ENCODE results near the gene NALCN. TPM values are rescaled to one million over a fixed set of nuclear protein-coding genes. Genes with fewer than 3 reads are reported as not detected.

The NALCN gene
- total RNA-seq, 2 donors from 2014 or later: 26.9 to 28.6 TPM

DNA sequence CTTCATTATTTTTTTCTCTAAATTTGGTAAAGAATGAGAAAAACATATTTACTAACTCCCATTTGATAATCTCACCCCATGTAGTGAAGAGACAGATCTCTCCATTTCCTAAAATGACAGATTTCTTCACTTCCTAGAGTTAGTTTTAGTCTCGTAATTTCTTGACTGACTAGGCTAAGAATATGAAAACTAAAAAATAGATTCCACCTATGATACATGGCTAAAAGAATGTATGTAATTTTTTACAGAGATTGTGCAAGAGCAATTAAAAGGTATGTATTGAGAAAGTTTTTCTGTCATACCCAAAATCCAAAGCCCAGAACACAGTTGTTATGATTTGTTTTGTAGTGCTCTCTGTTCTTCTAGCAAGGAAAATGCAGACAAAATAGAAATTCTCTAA, 9.5 kb downstream of the NALCN start:
- TF ChIP-seq, protein P1, sequence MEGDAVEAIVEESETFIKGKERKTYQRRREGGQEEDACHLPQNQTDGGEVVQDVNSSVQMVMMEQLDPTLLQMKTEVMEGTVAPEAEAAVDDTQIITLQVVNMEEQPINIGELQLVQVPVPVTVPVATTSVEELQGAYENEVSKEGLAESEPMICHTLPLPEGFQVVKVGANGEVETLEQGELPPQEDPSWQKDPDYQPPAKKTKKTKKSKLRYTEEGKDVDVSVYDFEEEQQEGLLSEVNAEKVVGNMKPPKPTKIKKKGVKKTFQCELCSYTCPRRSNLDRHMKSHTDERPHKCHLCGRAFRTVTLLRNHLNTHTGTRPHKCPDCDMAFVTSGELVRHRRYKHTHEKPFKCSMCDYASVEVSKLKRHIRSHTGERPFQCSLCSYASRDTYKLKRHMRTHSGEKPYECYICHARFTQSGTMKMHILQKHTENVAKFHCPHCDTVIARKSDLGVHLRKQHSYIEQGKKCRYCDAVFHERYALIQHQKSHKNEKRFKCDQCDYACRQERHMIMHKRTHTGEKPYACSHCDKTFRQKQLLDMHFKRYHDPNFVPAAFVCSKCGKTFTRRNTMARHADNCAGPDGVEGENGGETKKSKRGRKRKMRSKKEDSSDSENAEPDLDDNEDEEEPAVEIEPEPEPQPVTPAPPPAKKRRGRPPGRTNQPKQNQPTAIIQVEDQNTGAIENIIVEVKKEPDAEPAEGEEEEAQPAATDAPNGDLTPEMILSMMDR (IDR thresholded peaks at IDR 0.05): no peak
- Histone ChIP-seq H3K9me3 (no peaks in the 10 kb centered on the region), H3K36me3 (no peaks in the 10 kb centered on the region), H3K4me1 (ENCODE audit: control insufficient read depth in 1 of 2, low read depth in 2 of 2) (peaks cover 8 to 9% of the 10 kb centered on the region in 2 donors), H3K4me3 (no peak overlapping the region), H3K27ac (no peak overlapping the region), H3K27me3 (replicated peaks; ENCODE audit: insufficient read depth) (no peaks in the 10 kb centered on the region)
- DNase-seq (ENCODE audit: low spot score) (no peak), ATAC-seq (ENCODE audit: insufficient number of reproducible peaks, low FRiP score, low read depth) (no peak)

DNA sequence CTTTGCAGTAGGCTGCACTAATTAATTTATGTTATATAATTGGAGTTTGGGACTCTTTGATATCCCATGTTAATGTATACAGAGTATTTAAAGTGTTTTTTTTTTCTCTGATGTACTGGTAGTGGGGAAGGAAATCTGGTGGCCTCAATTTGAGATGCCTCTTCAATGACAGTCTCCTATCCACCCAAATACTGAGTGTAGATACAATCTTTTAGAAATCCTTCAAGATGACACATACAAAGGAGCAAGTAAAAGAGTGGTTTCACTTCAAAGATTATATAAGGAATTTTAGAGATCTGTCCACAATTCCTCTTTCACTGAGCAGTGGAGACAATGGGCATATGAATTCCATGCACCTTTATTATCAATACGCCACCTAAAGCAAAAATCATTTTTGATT, 15.1 kb downstream of the NALCN start:
- DNase-seq (ENCODE audit: low spot score) (no peak), ATAC-seq (ENCODE audit: insufficient number of reproducible peaks, low FRiP score, low read depth) (no peak)
- Histone ChIP-seq H3K27me3 (replicated peaks; ENCODE audit: insufficient read depth) (no peaks in the 10 kb centered on the region), H3K9me3 (no peaks in the 10 kb centered on the region), H3K4me3 (no peak overlapping the region), H3K36me3 (no peaks in the 10 kb centered on the region), H3K4me1 (ENCODE audit: control insufficient read depth in 1 of 2, low read depth in 2 of 2) (no peaks in the 10 kb centered on the region), H3K27ac (no peak overlapping the region)
- TF ChIP-seq, protein P1 (IDR thresholded peaks at IDR 0.05): no peak

DNA sequence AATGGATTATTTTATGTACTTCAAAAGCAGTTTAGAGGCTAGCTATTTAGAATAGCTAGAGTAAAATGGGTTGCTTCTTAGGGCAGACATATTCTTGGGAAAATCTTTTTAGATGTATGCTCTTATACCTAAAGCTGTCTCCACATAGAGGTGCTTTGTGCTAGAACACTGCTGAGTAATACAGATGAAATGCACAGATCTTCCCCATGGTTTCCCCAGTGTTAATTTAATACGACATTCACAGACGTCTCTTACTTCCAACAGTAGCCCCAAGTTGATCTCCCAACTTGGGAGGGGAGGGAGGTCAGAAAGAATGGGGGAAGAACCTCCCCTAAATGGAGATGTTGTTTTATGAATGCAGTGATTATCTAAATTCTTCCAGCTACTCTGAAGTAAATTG, 16.9 kb downstream of the NALCN start:
- Histone ChIP-seq H3K9me3 (no peaks in the 10 kb centered on the region), H3K4me3 (no peak overlapping the region), H3K36me3 (no peaks in the 10 kb centered on the region), H3K27ac (no peak overlapping the region), H3K4me1 (ENCODE audit: control insufficient read depth in 1 of 2, low read depth in 2 of 2) (peaks cover 0 to under 1% of the 10 kb centered on the region in 2 donors), H3K27me3 (replicated peaks; ENCODE audit: insufficient read depth) (no peaks in the 10 kb centered on the region)
- TF ChIP-seq, protein P1 (IDR thresholded peaks at IDR 0.05): no peak
- DNase-seq (ENCODE audit: low spot score): no peak
- no peak for ATAC-seq (ENCODE audit: insufficient number of reproducible peaks, low FRiP score, low read depth)

DNA sequence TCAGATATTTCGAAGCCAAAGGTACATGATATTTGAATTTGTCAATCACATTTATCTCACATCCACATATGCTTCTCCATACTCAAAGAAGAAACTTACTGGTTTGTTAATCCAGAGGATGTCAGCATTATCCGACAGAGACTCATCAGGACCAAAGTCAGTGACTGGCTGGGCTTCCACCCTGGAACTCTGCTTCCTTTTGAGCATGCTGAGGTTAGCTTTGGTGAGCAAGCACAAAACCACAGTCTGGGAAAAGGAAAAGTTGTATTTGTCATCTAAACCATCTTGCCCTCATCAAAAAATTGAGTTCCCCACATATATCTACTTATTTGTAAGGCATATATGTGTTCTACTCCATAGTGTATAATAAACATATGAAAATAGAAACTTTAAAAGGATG, 17.4 kb downstream of the NALCN start:
- no peak for ATAC-seq (ENCODE audit: insufficient number of reproducible peaks, low FRiP score, low read depth)
- no peaks in the 10 kb centered on the region for H3K27me3 ChIP-seq (replicated peaks; ENCODE audit: insufficient read depth)

DNA sequence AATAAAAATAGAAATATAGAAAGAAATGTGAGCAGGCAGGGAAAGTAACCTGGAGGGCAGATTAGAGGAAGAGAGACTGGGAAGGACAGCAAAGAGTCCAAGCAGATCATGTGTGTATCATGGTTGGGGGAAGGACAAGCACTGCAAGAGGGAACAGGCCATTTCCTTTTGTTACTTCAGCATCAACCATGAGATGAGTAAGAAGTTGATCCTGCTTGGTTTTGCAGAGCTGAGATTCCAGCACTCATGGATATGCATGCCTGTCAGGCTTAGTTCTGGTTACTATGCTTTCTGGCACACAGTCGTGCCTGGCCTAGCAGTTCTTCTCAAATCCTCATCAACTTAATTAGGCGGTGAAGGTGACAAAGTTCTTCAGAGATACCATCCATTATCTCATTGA, 18.1 kb downstream of the NALCN start:
- DNase-seq (ENCODE audit: low spot score) (no peak), ATAC-seq (ENCODE audit: insufficient number of reproducible peaks, low FRiP score, low read depth) (peak; percentile 24)
- TF ChIP-seq, protein P1 (IDR thresholded peaks at IDR 0.05): no peak
- Histone ChIP-seq H3K27me3 (replicated peaks; ENCODE audit: insufficient read depth) (no peaks in the 10 kb centered on the region), H3K9me3 (no peaks in the 10 kb centered on the region), H3K4me1 (ENCODE audit: control insufficient read depth in 1 of 2, low read depth in 2 of 2) (peaks cover 0 to 2% of the 10 kb centered on the region in 2 donors), H3K4me3 (no peak overlapping the region), H3K36me3 (no peaks in the 10 kb centered on the region), H3K27ac (no peak overlapping the region)

More for the DNA sequence above, 17.4 kb downstream of the NALCN start:
- Histone ChIP-seq H3K9me3 (no peaks in the 10 kb centered on the region), H3K36me3 (no peaks in the 10 kb centered on the region), H3K27ac (no peak overlapping the region), H3K4me3 (no peak overlapping the region), H3K4me1 (ENCODE audit: control insufficient read depth in 1 of 2, low read depth in 2 of 2) (peaks cover 0 to 2% of the 10 kb centered on the region in 2 donors)
- TF ChIP-seq, protein P1 (IDR thresholded peaks at IDR 0.05): no peak
- DNase-seq (ENCODE audit: low spot score): no peak
